ENCODE results near the gene COPG1.

COPG1 gene, protein sequence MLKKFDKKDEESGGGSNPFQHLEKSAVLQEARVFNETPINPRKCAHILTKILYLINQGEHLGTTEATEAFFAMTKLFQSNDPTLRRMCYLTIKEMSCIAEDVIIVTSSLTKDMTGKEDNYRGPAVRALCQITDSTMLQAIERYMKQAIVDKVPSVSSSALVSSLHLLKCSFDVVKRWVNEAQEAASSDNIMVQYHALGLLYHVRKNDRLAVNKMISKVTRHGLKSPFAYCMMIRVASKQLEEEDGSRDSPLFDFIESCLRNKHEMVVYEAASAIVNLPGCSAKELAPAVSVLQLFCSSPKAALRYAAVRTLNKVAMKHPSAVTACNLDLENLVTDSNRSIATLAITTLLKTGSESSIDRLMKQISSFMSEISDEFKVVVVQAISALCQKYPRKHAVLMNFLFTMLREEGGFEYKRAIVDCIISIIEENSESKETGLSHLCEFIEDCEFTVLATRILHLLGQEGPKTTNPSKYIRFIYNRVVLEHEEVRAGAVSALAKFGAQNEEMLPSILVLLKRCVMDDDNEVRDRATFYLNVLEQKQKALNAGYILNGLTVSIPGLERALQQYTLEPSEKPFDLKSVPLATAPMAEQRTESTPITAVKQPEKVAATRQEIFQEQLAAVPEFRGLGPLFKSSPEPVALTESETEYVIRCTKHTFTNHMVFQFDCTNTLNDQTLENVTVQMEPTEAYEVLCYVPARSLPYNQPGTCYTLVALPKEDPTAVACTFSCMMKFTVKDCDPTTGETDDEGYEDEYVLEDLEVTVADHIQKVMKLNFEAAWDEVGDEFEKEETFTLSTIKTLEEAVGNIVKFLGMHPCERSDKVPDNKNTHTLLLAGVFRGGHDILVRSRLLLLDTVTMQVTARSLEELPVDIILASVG

DNA sequence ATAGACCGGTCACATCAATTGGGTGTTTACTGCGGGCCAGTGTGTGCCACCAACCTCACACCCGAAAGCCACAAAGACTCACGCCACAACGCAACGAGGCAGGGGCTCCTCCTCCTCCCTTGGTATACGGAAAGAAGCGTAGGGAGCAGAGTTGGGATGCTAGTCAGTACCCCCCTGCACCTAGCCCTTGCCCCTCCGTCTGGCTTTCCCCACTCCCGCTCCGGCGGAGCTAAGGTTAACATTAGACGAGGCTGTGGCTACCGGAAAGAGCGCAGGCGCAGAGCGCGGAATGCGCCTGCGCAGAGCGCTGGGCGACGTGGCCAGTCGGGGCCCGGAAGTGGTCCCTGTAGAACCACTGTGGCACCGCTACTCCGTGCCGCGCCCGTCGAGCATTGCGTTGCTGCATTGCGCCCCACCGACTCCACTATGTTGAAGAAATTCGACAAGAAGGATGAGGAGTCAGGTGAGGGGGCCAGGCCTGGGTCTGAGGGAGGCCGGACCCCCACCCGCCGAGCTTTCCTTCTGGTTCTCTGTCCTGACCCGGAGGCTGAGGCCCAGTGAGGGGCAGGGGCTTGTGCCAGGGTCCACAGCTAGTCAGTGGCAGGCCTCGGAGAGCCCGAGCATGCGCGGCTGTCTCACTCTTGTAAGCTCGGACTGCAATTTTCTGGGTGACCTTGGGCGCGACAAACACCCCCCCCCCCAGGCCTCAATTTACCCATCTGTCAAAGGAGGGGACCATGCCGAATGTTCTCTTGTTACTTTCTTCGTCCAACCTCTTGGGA is at the start of gene COPG1:
Gene COPG1, plus strand, starts transcription at position 323 of the 782 bp plus-strand sequence. Its CDS starts 104 bp downstream, at position 427.
- TF ChIP-seq, protein P1, sequence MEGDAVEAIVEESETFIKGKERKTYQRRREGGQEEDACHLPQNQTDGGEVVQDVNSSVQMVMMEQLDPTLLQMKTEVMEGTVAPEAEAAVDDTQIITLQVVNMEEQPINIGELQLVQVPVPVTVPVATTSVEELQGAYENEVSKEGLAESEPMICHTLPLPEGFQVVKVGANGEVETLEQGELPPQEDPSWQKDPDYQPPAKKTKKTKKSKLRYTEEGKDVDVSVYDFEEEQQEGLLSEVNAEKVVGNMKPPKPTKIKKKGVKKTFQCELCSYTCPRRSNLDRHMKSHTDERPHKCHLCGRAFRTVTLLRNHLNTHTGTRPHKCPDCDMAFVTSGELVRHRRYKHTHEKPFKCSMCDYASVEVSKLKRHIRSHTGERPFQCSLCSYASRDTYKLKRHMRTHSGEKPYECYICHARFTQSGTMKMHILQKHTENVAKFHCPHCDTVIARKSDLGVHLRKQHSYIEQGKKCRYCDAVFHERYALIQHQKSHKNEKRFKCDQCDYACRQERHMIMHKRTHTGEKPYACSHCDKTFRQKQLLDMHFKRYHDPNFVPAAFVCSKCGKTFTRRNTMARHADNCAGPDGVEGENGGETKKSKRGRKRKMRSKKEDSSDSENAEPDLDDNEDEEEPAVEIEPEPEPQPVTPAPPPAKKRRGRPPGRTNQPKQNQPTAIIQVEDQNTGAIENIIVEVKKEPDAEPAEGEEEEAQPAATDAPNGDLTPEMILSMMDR (IDR thresholded peaks at IDR 0.05; ENCODE audit: borderline replicate concordance, control extremely low read depth, extremely low read depth, insufficient read depth, missing control alignments) = no peak
- peak; percentile 98 for DNase-seq (ENCODE audit: low spot score)
- in situ Hi-C loops (cut with MboI; ENCODE audit: low sequenced_read_pairs, unreplicated experiment) = loop anchor here (10.0 kb wide), 2 partner anchors 195 to 275 kb away; no protein-coding TSS in a partner anchor

DNA sequence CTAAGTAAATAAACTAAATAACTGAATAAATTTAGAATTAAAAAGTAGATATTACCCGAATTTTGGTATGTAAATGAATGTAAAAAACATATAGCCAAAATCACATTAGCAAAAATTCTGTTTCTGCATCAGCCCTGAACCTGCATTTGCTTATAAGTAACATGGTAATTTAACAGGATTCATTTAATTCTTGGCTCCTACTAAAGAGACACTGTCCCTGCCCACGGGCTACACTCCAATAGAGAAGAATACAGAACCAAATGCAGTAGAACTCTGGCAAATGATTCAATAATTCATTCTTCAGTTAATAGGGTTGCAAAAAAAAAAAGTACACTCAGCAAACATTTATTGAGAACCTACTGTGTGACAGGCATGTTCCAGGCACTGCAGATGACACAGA is 44.9 kb upstream of the COPG1 start:
- no peak for DNase-seq (ENCODE audit: low spot score)
- TF ChIP-seq, protein P1 (IDR thresholded peaks at IDR 0.05; ENCODE audit: borderline replicate concordance, control extremely low read depth, extremely low read depth, insufficient read depth, missing control alignments) = no peak
- in situ Hi-C loops (cut with MboI; ENCODE audit: low sequenced_read_pairs, unreplicated experiment) = no loop called here

DNA sequence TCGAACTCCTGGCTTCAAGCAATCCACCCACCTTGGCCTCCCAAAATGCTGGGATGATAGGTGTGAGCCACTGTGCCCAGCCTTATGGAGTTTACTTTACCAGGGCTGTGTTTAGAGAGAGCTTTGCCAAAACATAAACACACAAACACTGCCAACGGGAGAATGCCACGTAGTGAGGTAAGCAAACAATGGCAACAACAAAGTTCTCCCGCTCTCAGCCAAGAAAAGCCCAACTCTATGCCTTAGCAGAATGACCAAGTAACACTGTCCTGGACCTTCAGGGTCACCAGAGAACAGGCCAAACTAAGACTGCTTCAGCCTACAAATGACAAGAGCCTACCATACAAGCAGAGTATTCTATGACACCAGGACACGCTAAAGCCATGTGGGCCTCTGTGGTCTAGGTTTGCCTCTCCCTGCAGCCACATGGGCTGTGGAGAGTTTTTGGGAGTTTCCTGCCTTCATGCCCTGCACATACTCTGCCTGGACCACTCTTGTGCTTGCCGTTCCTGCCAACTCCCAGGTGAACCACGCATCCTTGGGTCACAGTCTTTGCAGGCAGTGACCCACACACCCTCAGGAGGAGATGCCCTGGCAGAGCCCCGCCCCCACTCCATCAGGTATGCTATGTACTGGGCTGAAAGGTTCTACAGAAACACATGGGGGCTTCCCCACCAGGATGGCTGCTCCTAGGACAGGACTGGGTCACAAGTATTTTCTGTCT is 44.1 kb upstream of the COPG1 start:
- TF ChIP-seq, protein P1 (IDR thresholded peaks at IDR 0.05; ENCODE audit: borderline replicate concordance, control extremely low read depth, extremely low read depth, insufficient read depth, missing control alignments) = no peak
- in situ Hi-C loops (cut with MboI; ENCODE audit: low sequenced_read_pairs, unreplicated experiment) = no loop called here
- no peak for DNase-seq (ENCODE audit: low spot score)

DNA sequence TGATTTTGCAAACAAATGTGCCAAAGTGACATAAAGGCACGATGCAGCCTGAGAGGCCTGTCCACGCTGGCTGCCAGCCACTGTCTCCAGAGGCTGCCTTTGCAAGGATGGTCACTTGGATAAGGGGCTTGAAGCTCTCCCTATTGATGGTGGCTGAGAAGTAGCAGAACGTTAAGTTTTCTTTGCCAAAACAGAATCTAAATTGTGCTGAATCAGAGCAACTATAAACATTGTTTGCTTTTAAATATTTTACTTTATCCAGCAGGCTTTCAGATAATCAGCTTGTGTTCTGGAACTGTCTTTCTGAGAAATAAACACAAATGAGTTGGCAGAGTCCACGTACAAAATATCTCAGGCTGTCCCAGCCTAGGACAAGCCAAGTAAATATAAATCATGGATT is 41.9 kb upstream of the COPG1 start:
- in situ Hi-C loops (cut with MboI; ENCODE audit: low sequenced_read_pairs, unreplicated experiment) = no loop called here
- TF ChIP-seq, protein P1 (IDR thresholded peaks at IDR 0.05; ENCODE audit: borderline replicate concordance, control extremely low read depth, extremely low read depth, insufficient read depth, missing control alignments) = no peak
- DNase-seq (ENCODE audit: low spot score) = no peak

DNA sequence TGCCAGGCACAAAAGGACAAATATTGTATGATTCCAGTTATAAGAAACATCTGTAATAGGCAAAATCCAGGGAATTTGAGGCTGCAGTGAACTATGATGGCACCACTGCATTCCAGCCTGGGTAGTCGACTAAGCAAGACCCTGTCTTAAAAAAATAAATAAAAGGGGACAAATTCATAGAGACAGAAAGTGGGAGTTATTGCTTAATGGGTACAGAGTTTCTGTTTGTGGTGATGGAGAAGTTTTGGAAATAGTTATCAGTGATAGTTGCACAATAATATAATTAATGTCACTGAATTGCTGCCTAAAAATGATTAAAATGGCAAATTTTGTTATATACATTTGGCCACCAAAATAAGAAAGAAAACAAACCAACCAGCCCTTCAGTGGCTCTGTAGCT is 38.1 kb upstream of the COPG1 start:
- in situ Hi-C loops (cut with MboI; ENCODE audit: low sequenced_read_pairs, unreplicated experiment) = no loop called here
- TF ChIP-seq, protein P1 (IDR thresholded peaks at IDR 0.05; ENCODE audit: borderline replicate concordance, control extremely low read depth, extremely low read depth, insufficient read depth, missing control alignments) = no peak
- DNase-seq (ENCODE audit: low spot score) = no peak

Data from GM13976 (cell line).